GM12878 (cell line): Measurements from ENCODE around the gene OR8D1. TPM values are rescaled to one million over a fixed set of nuclear protein-coding genes. Genes with fewer than 3 reads are reported as not detected.

Source experiments
- ATAC-seq: fragments of 200-7000 bp; cut with Tn5 transposase; 3 replicates; pipeline ENCODE4 v1.9.1; 2020; ENCODE audit warnings: mild to moderate bottlenecking, moderate library complexity
- BruUV-seq: library from RNA; stranded (reverse); fragments of 400-500 nt; replicated peaks from 2 replicates; lab custom pipeline; 2021; lab: Mats Ljungman, UMichigan
- CTCF ChIA-PET: fragments of 300-600 bp; sonication (Branson Sonifier 250); formaldehyde crosslinking; extraction: SDS; loops from one replicate; lab custom pipeline; 2021; ENCODE audit warnings: inconsistent platforms; lab: Yijun Ruan, JAX
- POLR2A ChIA-PET: fragments of 350-600 bp; formaldehyde crosslinking; extraction: SDS; loops from one replicate; lab custom pipeline; 2021; ENCODE audit warnings: inconsistent platforms; lab: Charles Lee
- RAD21 ChIA-PET: fragments of 300-600 bp; sonication (Branson Sonifier 250); formaldehyde crosslinking; loops from one replicate; lab custom pipeline; 2023; ENCODE audit warnings: antibody characterized with exemption; ENCODE audit not compliant: unreplicated experiment; lab: Charles Lee
- SMC1A ChIA-PET: fragments of 300-600 bp; sonication (Branson Sonifier 250); formaldehyde crosslinking; loops from one replicate; lab custom pipeline; 2023; ENCODE audit not compliant: unreplicated experiment, uncharacterized antibody; lab: Charles Lee
- DNase-seq: peaks from one replicate; pipeline ENCODE4 v3.0.0-alpha.2; 2011; ENCODE audit warnings: low read depth, low spot score
- FAIRE-seq: peaks from 3 replicates; lab custom pipeline; 2011; peaks lifted over from hg19 to GRCh38; lab: Jason Lieb, UNC
- H2AFZ ChIP-seq: 2 replicates; pipeline ENCODE4 v1.6.0; 2011; ENCODE audit warnings: low read depth, low read length, control low read depth; ENCODE audit not compliant: control insufficient read depth
- H3K27ac ChIP-seq: 2 replicates; pipeline ENCODE4 v1.5.1; 2011; ENCODE audit warnings: control low read depth; ENCODE audit not compliant: control insufficient read depth, insufficient read depth
- H3K27me3 ChIP-seq, 2 experiments: replicated peaks in 1 of 2; 2 replicates each; pipeline versions ENCODE4 v1.6.0 to v1.6.1; 2011; ENCODE audit warnings: low read length in 1 of 2; ENCODE audit not compliant: control insufficient read depth in 2 of 2, insufficient read depth in 2 of 2
- H3K36me3 ChIP-seq, 2 experiments: 2 replicates each; pipeline ENCODE4 v1.5.1; 2011; ENCODE audit warnings: low read length in 1 of 2; ENCODE audit not compliant: control insufficient read depth in 2 of 2, insufficient read depth in 2 of 2
- H3K4me1 ChIP-seq: 2 replicates; pipeline ENCODE4 v1.6.1; 2011; ENCODE audit warnings: mild to moderate bottlenecking, low read length, moderate library complexity, mixed read lengths; ENCODE audit not compliant: control insufficient read depth, insufficient read depth
- H3K4me2 ChIP-seq: 2 replicates; pipeline ENCODE4 v1.6.0; 2011; ENCODE audit warnings: control low read depth; ENCODE audit not compliant: control insufficient read depth, insufficient read depth
- H3K4me3 ChIP-seq: fragments of 200-600 bp; sonication (generic); 2 replicates; pipeline ENCODE4 v1.5.1; 2016
- H3K79me2 ChIP-seq: 2 replicates; pipeline ENCODE4 v1.6.0; 2011; ENCODE audit warnings: low read length; ENCODE audit not compliant: control insufficient read depth, insufficient read depth
- H3K9ac ChIP-seq: 2 replicates; pipeline ENCODE4 v1.8.0; 2011; ENCODE audit warnings: low read length, control low read depth, mixed read lengths; ENCODE audit not compliant: control insufficient read depth, insufficient read depth
- H3K9me3 ChIP-seq: replicated peaks from 3 replicates; pipeline ENCODE4 v1.5.1; 2011; ENCODE audit warnings: mild to moderate bottlenecking, low read length; ENCODE audit not compliant: control insufficient read depth, insufficient read depth
- H4K20me1 ChIP-seq: 2 replicates; pipeline ENCODE4 v1.6.0; 2011; ENCODE audit not compliant: control insufficient read depth, insufficient read depth
- ESRRA ChIP-seq: IDR thresholded peaks from 2 replicates; pipeline ENCODE4 v1.6.1; 2012; ENCODE audit warnings: mild to moderate bottlenecking, low read length, improper control_type of control experiment
- GATAD2B ChIP-seq: fragments of 450-650 bp; conservative IDR thresholded peaks from 2 replicates; pipeline ENCODE4 v1.6.1; 2017; ENCODE audit warnings: low read depth, mild to moderate bottlenecking, moderate library complexity
- HDAC2 ChIP-seq: fragments of 200-600 bp; sonication (generic); IDR thresholded peaks from 2 replicates; pipeline ENCODE4 v1.6.1; 2017
- HDGF ChIP-seq: fragments of 450-650 bp; IDR thresholded peaks from 2 replicates; pipeline ENCODE4 v1.6.1; 2016; ENCODE audit warnings: antibody characterized with exemption
- IRF4 ChIP-seq: IDR thresholded peaks from 2 replicates; pipeline ENCODE4 v1.6.1; 2011; ENCODE audit warnings: low read depth, low read length
- MEF2B ChIP-seq: fragments of 450-650 bp; IDR thresholded peaks from 2 replicates; pipeline ENCODE4 v1.6.1; 2018; ENCODE audit warnings: mild to moderate bottlenecking, moderate library complexity; ENCODE audit not compliant: partially characterized antibody, poor library complexity, severe bottlenecking
- MYB ChIP-seq: fragments of 150-350 bp; IDR thresholded peaks from 2 replicates; pipeline ENCODE4 v1.6.1; 2014; ENCODE audit warnings: mild to moderate bottlenecking, low read depth, low read length, borderline replicate concordance
- NFIC ChIP-seq: IDR thresholded peaks from 2 replicates; pipeline ENCODE4 v1.6.1; 2012; ENCODE audit warnings: low read depth, mild to moderate bottlenecking, inconsistent platforms, low read length, moderate library complexity
- SMAD1 ChIP-seq: fragments of 450-650 bp; IDR thresholded peaks from 2 replicates; pipeline ENCODE4 v1.6.1; 2018; ENCODE audit warnings: mild to moderate bottlenecking, low read depth; ENCODE audit not compliant: partially characterized antibody
- SREBF1 ChIP-seq: IDR thresholded peaks from 2 replicates; pipeline ENCODE4 v1.6.1; 2012; ENCODE audit warnings: mild to moderate bottlenecking, low read length
- SUZ12 ChIP-seq: fragments of 200-600 bp; sonication (generic); IDR thresholded peaks from one replicate; pipeline ENCODE4 v1.6.1; 2018; ENCODE audit warnings: antibody characterized with exemption, mild to moderate bottlenecking; ENCODE audit not compliant: unreplicated experiment
- WRNIP1 ChIP-seq: IDR thresholded peaks from 2 replicates; pipeline ENCODE4 v1.6.1; 2011; ENCODE audit warnings: low read depth, low read length, improper control_type of control experiment, borderline replicate concordance
- ZNF217 ChIP-seq: fragments of 450-650 bp; IDR thresholded peaks from 2 replicates; pipeline ENCODE4 v1.6.1; 2017; ENCODE audit warnings: antibody characterized with exemption, mild to moderate bottlenecking
- WGBS: methylation state at CpG from one replicate; pipeline ENCODE4 v1.1.6; 2016; ENCODE audit warnings: low lambda C conversion rate; ENCODE audit not compliant: insufficient replicate concordance, insufficient coverage; ENCODE audit errors: missing lambda C conversion rate; 5-methylcytosine and 5-hydroxymethylcytosine counted together
- in situ Hi-C: fragments of 300-500 bp; cut with MboI; formaldehyde crosslinking; loops from 9 replicates; pipeline ENCODE4 v1.14.3; 2018; ENCODE audit warnings: mixed read lengths
- intact Hi-C: fragments of 100-400 bp; cut with micrococcal nuclease; formaldehyde crosslinking; loops from one replicate; pipeline ENCODE4 v1.14.2; 2022; ENCODE audit not compliant: unreplicated experiment
- polyA plus RNA-seq, 11 experiments: library from polyadenylated mRNA; depleted of rRNA in 4 of 11; unstranded in 6 of 11; stranded (reverse) in 5 of 11; fragments of >200 nt; fragmentation: Nextera tagmentation in 4 of 11; fragmentation: Illumina TruSeq in 1 of 11; extraction: Ambion mirVana in 4 of 11; extraction: Trizol in 1 of 11; gene quantifications; 1 replicate in 1 of 11; 2 replicates in 10 of 11; pipeline versions ENCODE4 v1.2.1 to v1.2.3, GENCODE V29; 2011 to 2016; ENCODE audit warnings: inconsistent platforms in 2 of 11, missing spikeins in 2 of 11, low read depth in 1 of 11
- total RNA-seq, 4 experiments: library from RNA; depleted of rRNA in 3 of 4; stranded (reverse); fragments of >200 nt in 3 of 4; fragmentation: Illumina TruSeq in 1 of 4; extraction: Trizol in 1 of 4; gene quantifications; 2 replicates each; pipeline versions ENCODE4 v1.2.1 to v1.2.3, GENCODE V29; 2013 to 2021
- TF ChIP-seq, protein P1 (sequence below): IDR thresholded peaks from 2 replicates; pipeline ENCODE4 v1.6.1; 2012; ENCODE audit warnings: improper control_type of control experiment, low read depth, low read length; ENCODE audit not compliant: insufficient replicate concordance
- TF ChIP-seq, protein P2 (sequence below): fragments of 450-650 bp; IDR thresholded peaks from 2 replicates; pipeline ENCODE4 v1.6.1; 2017; ENCODE audit warnings: antibody characterized with exemption, mild to moderate bottlenecking, moderate library complexity
- TF ChIP-seq, protein P3 (sequence below), 3 experiments: IDR thresholded peaks in 2 of 3; conservative IDR thresholded peaks in 1 of 3; 2 replicates each; pipeline ENCODE4 v1.5.1; 2011; ENCODE audit warnings: low read depth in 3 of 3, low read length in 3 of 3, mild to moderate bottlenecking in 3 of 3, control low read depth in 2 of 3, moderate library complexity in 2 of 3, inconsistent platforms in 1 of 3, mixed read lengths in 1 of 3; ENCODE audit not compliant: control insufficient read depth in 2 of 3, insufficient read depth in 1 of 3; ENCODE audit errors: extremely low read depth in 1 of 3

Gene OR8D1
- total and polyA plus RNA-seq, 10 of the 15 experiments (the other 5 are each of a cell fraction or from before 2014, with no cell fraction given), result not detected

DNA sequence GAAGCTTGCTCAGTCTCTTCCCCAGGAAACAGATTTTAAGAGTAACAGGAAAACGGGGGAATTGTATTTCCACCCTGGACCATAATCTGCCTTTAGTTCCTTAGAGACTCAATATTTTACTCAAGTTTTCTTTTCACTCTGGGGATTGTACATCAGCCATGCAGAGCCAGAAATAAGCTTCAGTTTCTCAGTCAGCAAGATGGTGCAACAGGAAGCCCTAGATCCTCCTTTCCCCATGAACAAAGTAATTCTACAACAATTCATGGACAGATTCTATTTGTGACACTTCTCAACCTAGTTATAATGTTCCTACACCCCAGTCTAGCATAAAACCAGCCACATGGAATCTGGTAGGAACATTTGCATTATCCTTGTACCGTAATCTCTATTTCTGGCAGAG lies 45.8 kb upstream of the OR8D1 start:
- in situ Hi-C loops, result no loop called here
- BruUV-seq, result no TSS peak

More for the DNA sequence above, 45.8 kb upstream of the OR8D1 start:
- no peak for TF ChIP-seq NFIC
- TF ChIP-seq SMAD1, result no peak
- TF ChIP-seq, protein P1, sequence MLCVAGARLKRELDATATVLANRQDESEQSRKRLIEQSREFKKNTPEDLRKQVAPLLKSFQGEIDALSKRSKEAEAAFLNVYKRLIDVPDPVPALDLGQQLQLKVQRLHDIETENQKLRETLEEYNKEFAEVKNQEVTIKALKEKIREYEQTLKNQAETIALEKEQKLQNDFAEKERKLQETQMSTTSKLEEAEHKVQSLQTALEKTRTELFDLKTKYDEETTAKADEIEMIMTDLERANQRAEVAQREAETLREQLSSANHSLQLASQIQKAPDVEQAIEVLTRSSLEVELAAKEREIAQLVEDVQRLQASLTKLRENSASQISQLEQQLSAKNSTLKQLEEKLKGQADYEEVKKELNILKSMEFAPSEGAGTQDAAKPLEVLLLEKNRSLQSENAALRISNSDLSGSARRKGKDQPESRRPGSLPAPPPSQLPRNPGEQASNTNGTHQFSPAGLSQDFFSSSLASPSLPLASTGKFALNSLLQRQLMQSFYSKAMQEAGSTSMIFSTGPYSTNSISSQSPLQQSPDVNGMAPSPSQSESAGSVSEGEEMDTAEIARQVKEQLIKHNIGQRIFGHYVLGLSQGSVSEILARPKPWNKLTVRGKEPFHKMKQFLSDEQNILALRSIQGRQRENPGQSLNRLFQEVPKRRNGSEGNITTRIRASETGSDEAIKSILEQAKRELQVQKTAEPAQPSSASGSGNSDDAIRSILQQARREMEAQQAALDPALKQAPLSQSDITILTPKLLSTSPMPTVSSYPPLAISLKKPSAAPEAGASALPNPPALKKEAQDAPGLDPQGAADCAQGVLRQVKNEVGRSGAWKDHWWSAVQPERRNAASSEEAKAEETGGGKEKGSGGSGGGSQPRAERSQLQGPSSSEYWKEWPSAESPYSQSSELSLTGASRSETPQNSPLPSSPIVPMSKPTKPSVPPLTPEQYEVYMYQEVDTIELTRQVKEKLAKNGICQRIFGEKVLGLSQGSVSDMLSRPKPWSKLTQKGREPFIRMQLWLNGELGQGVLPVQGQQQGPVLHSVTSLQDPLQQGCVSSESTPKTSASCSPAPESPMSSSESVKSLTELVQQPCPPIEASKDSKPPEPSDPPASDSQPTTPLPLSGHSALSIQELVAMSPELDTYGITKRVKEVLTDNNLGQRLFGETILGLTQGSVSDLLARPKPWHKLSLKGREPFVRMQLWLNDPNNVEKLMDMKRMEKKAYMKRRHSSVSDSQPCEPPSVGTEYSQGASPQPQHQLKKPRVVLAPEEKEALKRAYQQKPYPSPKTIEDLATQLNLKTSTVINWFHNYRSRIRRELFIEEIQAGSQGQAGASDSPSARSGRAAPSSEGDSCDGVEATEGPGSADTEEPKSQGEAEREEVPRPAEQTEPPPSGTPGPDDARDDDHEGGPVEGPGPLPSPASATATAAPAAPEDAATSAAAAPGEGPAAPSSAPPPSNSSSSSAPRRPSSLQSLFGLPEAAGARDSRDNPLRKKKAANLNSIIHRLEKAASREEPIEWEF, result no peak
- TF ChIP-seq, protein P2, sequence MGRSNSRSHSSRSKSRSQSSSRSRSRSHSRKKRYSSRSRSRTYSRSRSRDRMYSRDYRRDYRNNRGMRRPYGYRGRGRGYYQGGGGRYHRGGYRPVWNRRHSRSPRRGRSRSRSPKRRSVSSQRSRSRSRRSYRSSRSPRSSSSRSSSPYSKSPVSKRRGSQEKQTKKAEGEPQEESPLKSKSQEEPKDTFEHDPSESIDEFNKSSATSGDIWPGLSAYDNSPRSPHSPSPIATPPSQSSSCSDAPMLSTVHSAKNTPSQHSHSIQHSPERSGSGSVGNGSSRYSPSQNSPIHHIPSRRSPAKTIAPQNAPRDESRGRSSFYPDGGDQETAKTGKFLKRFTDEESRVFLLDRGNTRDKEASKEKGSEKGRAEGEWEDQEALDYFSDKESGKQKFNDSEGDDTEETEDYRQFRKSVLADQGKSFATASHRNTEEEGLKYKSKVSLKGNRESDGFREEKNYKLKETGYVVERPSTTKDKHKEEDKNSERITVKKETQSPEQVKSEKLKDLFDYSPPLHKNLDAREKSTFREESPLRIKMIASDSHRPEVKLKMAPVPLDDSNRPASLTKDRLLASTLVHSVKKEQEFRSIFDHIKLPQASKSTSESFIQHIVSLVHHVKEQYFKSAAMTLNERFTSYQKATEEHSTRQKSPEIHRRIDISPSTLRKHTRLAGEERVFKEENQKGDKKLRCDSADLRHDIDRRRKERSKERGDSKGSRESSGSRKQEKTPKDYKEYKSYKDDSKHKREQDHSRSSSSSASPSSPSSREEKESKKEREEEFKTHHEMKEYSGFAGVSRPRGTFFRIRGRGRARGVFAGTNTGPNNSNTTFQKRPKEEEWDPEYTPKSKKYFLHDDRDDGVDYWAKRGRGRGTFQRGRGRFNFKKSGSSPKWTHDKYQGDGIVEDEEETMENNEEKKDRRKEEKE, result no peak
- no peak for TF ChIP-seq HDGF
- no peak for TF ChIP-seq HDAC2
- no peak for TF ChIP-seq WRNIP1
- TF ChIP-seq SUZ12, result no peak
- TF ChIP-seq MYB, result no peak
- no peak for TF ChIP-seq MEF2B
- TF ChIP-seq, protein P3, sequence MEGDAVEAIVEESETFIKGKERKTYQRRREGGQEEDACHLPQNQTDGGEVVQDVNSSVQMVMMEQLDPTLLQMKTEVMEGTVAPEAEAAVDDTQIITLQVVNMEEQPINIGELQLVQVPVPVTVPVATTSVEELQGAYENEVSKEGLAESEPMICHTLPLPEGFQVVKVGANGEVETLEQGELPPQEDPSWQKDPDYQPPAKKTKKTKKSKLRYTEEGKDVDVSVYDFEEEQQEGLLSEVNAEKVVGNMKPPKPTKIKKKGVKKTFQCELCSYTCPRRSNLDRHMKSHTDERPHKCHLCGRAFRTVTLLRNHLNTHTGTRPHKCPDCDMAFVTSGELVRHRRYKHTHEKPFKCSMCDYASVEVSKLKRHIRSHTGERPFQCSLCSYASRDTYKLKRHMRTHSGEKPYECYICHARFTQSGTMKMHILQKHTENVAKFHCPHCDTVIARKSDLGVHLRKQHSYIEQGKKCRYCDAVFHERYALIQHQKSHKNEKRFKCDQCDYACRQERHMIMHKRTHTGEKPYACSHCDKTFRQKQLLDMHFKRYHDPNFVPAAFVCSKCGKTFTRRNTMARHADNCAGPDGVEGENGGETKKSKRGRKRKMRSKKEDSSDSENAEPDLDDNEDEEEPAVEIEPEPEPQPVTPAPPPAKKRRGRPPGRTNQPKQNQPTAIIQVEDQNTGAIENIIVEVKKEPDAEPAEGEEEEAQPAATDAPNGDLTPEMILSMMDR (IDR thresholded peaks at IDR 0.05 in 2 of 3, conservative IDR thresholded peaks at IDR 0.05 in 1 of 3; ENCODE audit: control insufficient read depth in 2 of 3, extremely low read depth in 1 of 3, insufficient read depth in 1 of 3, low read depth in 3 of 3, low read length in 3 of 3), result no peak
- no peak for TF ChIP-seq ESRRA
- no peak for TF ChIP-seq IRF4
- TF ChIP-seq SREBF1, result no peak
- TF ChIP-seq ZNF217, result no peak
- no peak for TF ChIP-seq GATAD2B
- no peak for ATAC-seq
- ChIA-PET POLR2A (no interaction called here), RAD21 (no interaction called here), SMC1A (interaction anchor here (0.7 kb wide), 1 partner anchor 12 kb away, joined by 3 read pairs; no protein-coding TSS in a partner anchor), CTCF (no interaction called here)
- no peak for FAIRE-seq
- Histone ChIP-seq H3K79me2 (no peaks in the 10 kb centered on the region), H3K4me2 (no peak overlapping the region), H3K36me3 (no peaks in the 10 kb centered on the region), H3K9ac (no peak overlapping the region), H3K4me1 (no peaks in the 10 kb centered on the region), H2AFZ (no peak overlapping the region), H4K20me1 (no peaks in the 10 kb centered on the region), H3K27ac (no peak overlapping the region), H3K4me3 (no peak overlapping the region), H3K9me3 (no peaks in the 10 kb centered on the region), H3K27me3 (no peaks in the 10 kb centered on the region; a peak in 1 of 4 replicates)
- intact Hi-C loops, result no loop called here
- DNase-seq, result no peak
- 0% methylated on average over 2 of the region's 2 CpGs for WGBS
